ENCODE results near the gene LEMD3. TPM values are rescaled to one million over a fixed set of nuclear protein-coding genes. Genes with fewer than 3 reads are reported as not detected.
"Not testable (repeated sequence)": the region's sequence is repeated elsewhere in the genome, so short reads cannot be mapped to it uniquely, and the experiment has no call there.

LEMD3 gene
- total RNA-seq, 1 donor from 2014 or later, result 36.2 TPM

DNA sequence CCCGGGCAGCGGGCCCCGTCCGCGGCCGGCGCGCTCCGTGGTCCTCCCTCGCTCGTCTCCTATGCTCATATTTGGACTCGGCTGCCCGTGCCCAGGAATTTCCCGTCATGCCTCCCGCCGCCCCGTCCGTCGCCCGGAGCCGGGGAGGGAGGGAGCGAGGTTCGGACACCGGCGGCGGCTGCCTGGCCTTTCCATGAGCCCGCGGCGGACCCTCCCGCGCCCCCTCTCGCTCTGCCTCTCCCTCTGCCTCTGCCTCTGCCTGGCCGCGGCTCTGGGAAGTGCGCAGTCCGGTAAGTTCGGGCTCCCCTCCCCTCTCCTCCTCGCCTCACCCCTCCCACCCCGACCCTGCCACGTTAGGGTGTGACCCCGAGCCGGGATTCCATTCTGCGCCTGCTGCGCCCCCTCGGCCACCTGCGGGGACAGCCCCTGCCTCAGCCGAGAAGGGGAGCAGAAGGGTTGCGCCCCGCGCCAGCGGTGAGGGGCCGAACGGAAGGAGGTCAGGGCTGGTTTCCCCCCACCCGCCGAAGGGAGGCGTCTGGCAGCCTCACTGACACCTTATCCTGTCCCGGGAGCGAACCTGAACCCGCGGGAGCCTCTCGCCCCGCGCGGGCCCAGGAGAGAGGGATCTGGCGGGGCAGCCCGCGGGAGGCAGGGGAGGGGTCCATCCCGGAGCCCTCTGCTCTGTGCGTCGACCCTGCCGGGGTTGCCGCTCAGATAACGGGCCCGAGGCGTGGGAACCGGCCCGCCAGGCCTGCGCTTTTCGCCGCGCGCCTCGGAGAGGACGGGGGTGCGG lies 109.4 kb downstream of the LEMD3 start, which contains the start of gene MSRB3:
TSS of gene MSRB3 (plus strand) at position 108 of the 793 bp plus-strand sequence. CDS start 29,897 bp downstream, outside the sequence.
- peak; percentile 15 for DNase-seq (ENCODE audit: low read depth)

DNA sequence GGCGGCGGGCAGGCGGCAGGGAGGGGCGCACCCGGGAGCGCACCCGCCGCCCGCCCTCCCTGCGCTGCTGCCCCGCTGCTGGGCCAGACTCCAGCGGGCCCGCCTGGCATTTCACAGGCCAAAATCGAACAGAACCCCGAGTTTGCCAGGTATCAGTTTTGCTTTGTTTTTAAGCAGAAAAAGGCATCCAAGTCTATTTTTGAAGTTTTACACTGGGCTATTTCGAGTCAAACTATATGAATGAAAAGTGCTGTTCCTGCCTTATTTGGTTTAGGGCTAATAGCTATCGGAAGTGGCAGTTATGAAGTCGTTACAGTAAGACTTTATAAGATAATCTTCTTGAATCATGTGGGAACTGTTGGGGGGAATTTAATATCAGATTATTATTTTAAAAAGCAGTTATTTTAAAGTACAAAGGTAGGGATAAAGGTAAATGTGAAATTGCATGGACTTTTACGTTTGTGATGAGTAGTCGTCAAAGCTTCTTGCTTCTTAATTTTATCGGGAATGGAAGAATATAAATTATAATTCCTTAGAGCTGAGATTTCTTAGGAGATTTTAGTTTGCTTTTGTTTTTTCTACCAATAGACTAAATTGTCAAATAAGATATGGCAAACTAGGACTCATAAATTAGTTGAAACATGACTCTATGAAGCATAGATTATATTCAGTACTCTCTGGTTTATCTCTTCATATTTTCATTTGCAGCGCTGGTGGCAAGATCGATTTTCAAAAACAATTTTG lies 110.2 kb downstream of the LEMD3 start:
- DNase-seq (ENCODE audit: low read depth), result no peak

- DNase-seq (ENCODE audit: low read depth), result no peak
These were observed 110.9 kb downstream of the LEMD3 start for GRCh38 chr12:65280306-65280705.

DNA sequence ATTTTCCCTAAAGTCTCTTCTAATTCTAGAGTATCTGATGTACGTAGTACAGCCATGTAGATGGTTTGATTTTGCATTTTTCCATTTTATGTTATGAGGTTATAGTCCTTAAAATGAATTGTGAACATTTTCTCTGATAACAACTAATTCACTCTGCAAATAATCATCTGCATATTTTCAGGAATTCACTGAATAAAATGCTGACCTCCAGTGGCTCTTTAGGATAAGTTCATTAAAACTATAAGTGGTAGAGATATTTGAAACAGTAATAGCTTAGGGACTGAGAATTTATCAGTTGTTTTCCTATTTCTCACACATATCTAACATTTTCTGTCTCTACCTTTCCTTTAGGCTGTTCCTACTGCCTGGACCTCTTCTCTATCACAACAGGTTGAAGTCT lies 113.5 kb downstream of the LEMD3 start:
- no peak for DNase-seq (ENCODE audit: low read depth)

GRCh38 chr12:65285532-65285931 lies 116.1 kb downstream of the LEMD3 start:
- DNase-seq (ENCODE audit: low read depth), result not testable (repeated sequence)

- DNase-seq (ENCODE audit: low read depth), result no peak
These were observed 118.0 kb downstream of the LEMD3 start for GRCh38 chr12:65287426-65287825.

DNA sequence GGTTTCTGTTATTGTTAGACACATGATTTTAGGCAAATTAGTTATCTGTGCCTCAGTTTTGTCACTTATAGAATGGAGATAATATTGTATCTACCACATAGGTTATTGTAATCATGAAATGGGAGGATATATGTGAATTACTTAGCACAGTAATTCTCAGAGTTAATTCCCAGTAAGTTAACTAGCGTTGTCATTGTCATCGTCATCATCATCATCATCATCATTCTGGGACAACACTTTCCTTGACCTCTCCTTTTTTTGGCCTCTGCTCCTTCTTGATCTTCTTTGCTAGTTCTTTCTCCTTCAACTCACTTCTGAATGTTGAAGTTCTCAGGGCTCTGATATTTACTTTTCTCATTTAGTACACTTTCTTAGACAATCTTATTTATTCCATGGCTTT lies 122.9 kb downstream of the LEMD3 start:
- DNase-seq (ENCODE audit: low read depth), result no peak

DNA sequence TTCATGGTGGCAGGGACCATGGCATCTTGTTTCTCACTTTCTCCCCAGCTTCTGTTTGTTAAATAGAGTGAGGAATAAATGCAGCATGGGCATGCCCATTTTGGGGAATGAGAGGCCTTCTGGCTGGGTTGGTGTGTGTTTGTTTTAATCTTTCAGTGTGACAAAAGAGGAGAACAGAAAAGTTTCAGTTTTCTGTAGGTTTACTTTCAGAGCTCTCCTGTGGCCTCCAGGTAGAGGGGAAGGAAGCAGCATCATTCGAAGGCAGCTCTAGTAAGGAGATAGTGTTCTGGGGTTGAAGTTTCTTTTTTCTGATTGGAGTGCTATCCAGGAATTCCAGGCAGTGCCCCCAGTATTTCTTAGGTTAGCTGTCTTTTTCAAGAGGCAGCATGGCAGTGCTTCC lies 124.4 kb downstream of the LEMD3 start:
- no peak for DNase-seq (ENCODE audit: low read depth)

DNA sequence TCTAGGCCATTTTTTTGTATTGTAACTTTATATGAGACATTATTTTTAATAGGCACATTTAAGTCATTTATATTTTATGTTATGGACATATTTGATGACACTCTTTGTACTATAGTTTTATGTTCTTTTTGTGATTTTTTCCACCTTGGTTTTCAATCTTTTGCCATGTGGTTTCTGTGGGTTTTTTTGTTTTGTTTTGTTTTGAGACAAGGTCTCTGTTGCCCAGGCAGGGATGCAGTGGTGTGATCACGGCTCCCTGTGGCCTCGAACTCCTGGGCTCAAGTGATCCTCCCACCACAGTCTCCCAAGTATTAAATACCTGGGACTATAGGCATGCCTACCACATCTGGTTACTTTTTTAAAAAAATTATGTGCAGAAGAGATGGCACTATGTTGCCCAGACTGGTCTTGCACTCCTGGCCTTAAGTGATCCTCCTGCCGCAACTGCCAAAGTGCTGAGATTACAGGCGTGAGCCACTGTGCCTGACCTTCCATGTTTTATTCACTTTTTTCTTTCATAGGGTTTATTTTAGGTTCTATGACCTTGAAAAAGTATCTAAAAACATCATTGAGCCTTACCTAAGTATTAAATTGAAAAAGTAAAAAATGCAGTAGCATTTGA lies 125.4 kb downstream of the LEMD3 start:
- DNase-seq (ENCODE audit: low read depth), result no peak

GRCh38 chr12:65296508-65297265 lies 127.3 kb downstream of the LEMD3 start:
- DNase-seq (ENCODE audit: low read depth), result no peak

Other genes with a start within 250 kb of the LEMD3 start
- gene WIF1, start 48.3 kb upstream of the LEMD3 start, total RNA-seq, result not detected in 2 replicates
- 7.8 and 21.4 TPM in 2 replicates for gene MSRB3, start 109.1 kb downstream of the LEMD3 start, total RNA-seq